HG03521 (cell line): ENCODE data around the gene XYLT1.
"Not testable (repeated sequence)": the region's sequence is repeated elsewhere in the genome, so short reads cannot be mapped to it uniquely, and the experiment has no call there.

Experiments
- ATAC-seq: cut with Tn5 transposase; IDR thresholded peaks from one replicate; pipeline ENCODE4 v1.9.1; 2021; ENCODE audit warnings: mild to moderate bottlenecking, moderate library complexity; ENCODE audit not compliant: unreplicated experiment

Gene XYLT1

GRCh38 chr16:17470908-17471718 is at the start of gene XYLT1:
TSS of gene XYLT1 (minus strand) at chr16:17470960. CDS start at chr16:17470796, 164 bp downstream.
- no peak for ATAC-seq

- no peak for ATAC-seq
These were observed 49.4 kb upstream of the XYLT1 start for GRCh38 chr16:17520111-17520510.

- ATAC-seq = no peak
These were observed 48.6 kb upstream of the XYLT1 start for GRCh38 chr16:17519101-17519955.

- no peak for ATAC-seq
These were observed 47.7 kb upstream of the XYLT1 start for GRCh38 chr16:17518441-17518840.

- ATAC-seq = no peak
These were observed 44.9 kb upstream of the XYLT1 start for GRCh38 chr16:17515421-17516210.

GRCh38 chr16:17512636-17513220 is 42.0 kb upstream of the XYLT1 start:
- no peak for ATAC-seq

GRCh38 chr16:17511340-17511739 is 40.6 kb upstream of the XYLT1 start:
- ATAC-seq = no peak

GRCh38 chr16:17510567-17510966 is 39.8 kb upstream of the XYLT1 start:
- no peak for ATAC-seq

- no peak for ATAC-seq
These were observed 38.4 kb upstream of the XYLT1 start for GRCh38 chr16:17509194-17509593.

- ATAC-seq = no peak
These were observed 37.5 kb upstream of the XYLT1 start for GRCh38 chr16:17508303-17508702.

- not testable (repeated sequence) for ATAC-seq
These were observed 36.8 kb upstream of the XYLT1 start for GRCh38 chr16:17507516-17507915.

- ATAC-seq = not testable (repeated sequence)
These were observed 35.1 kb upstream of the XYLT1 start for GRCh38 chr16:17505828-17506227.

GRCh38 chr16:17504050-17504449 is 33.3 kb upstream of the XYLT1 start:
- no peak for ATAC-seq

- ATAC-seq = no peak
These were observed 32.6 kb upstream of the XYLT1 start for GRCh38 chr16:17503331-17503730.

GRCh38 chr16:17501321-17501720 is 30.6 kb upstream of the XYLT1 start:
- no peak for ATAC-seq

- ATAC-seq = no peak
These were observed 28.6 kb upstream of the XYLT1 start for GRCh38 chr16:17499223-17499902.

GRCh38 chr16:17497648-17498047 is 26.9 kb upstream of the XYLT1 start:
- no peak for ATAC-seq

GRCh38 chr16:17496891-17497290 is 26.1 kb upstream of the XYLT1 start:
- no peak for ATAC-seq

GRCh38 chr16:17493012-17493411 is 22.3 kb upstream of the XYLT1 start:
- no peak for ATAC-seq

GRCh38 chr16:17491140-17491662 is 20.4 kb upstream of the XYLT1 start:
- no peak for ATAC-seq
